Measurements from ENCODE around the gene OSBPL1A. TPM values are rescaled to one million over a fixed set of nuclear protein-coding genes. Genes with fewer than 3 reads are reported as not detected.

Gene OSBPL1A
- polyA plus RNA-seq, 1 of the 3 experiments (the other 2 are of a cell fraction), result 21.3 TPM

GRCh38 chr18:24274837-24275236, 122.8 kb downstream of the OSBPL1A start:
- H3K27me3 ChIP-seq (ENCODE audit: insufficient read depth), result no peaks in the 10 kb centered on the region
- peaks cover 11% of the 10 kb centered on the region for H3F3A ChIP-seq (replicated peaks; ENCODE audit: insufficient read depth)
- no peak overlapping the region for H3K27ac ChIP-seq (ENCODE audit: low read depth in 2 of 2, low read length in 1 of 2)
- WGBS (ENCODE audit: low lambda C conversion rate), result 100% methylated on average over 3 of the region's 3 CpGs
- H3K36me3 ChIP-seq (replicated peaks in 1 of 2; ENCODE audit: control insufficient read depth in 1 of 2, insufficient read depth in 2 of 2, low read length in 1 of 2), result no peaks in the 10 kb centered on the region
- no peak overlapping the region for H3K4me3 ChIP-seq (ENCODE audit: low read depth in 2 of 2, low read length in 1 of 2)
- TF ChIP-seq MEF2A (IDR thresholded peaks at IDR 0.05; ENCODE audit: borderline replicate concordance, low read depth), result no peak
- no peak for TF ChIP-seq POLR2AphosphoS5 (IDR thresholded peaks at IDR 0.05; ENCODE audit: low read depth, low read length)
- TF ChIP-seq ZBTB33 (IDR thresholded peaks at IDR 0.05; ENCODE audit: borderline replicate concordance, low read depth), result no peak
- TF ChIP-seq TEAD4 (IDR thresholded peaks at IDR 0.05; ENCODE audit: borderline replicate concordance, insufficient read depth), result no peak
- no peak for TF ChIP-seq FOXJ3 (CRISPR knock-in tag; IDR thresholded peaks at IDR 0.05)
- no peak for TF ChIP-seq GABPA (IDR thresholded peaks at IDR 0.05; ENCODE audit: low read depth)
- TF ChIP-seq FOSL2 (IDR thresholded peaks at IDR 0.05; ENCODE audit: borderline replicate concordance, low read depth), result no peak
- TF ChIP-seq YY1 (IDR thresholded peaks at IDR 0.05; ENCODE audit: low read depth), result no peak
- TF ChIP-seq CTCF (IDR thresholded peaks at IDR 0.05), result no peak
- no peak for TF ChIP-seq RFX5 (IDR thresholded peaks at IDR 0.05; ENCODE audit: low read length)
- ChIA-PET POLR2A (interaction anchor here (0.5 kb wide), 1 partner anchor 10 kb away, joined by 3 read pairs; no protein-coding TSS in a partner anchor), CTCF (interaction anchor here (1.0 kb wide), 1 partner anchor 98 kb away, joined by 3 read pairs; no protein-coding TSS in a partner anchor)
- H3K79me2 ChIP-seq (ENCODE audit: insufficient read depth), result peaks cover 8% of the 10 kb centered on the region
- DNase-seq, result no peak
- no peaks in the 10 kb centered on the region for H4K20me1 ChIP-seq (ENCODE audit: insufficient read depth)
- no peak overlapping the region for H3K4me2 ChIP-seq
- no peak overlapping the region for H2AFZ ChIP-seq (ENCODE audit: low read depth)
- H3K9ac ChIP-seq, result no peak overlapping the region
- H3K9me3 ChIP-seq, result no peaks in the 10 kb centered on the region
- no peaks in the 10 kb centered on the region for H3K9me2 ChIP-seq
- peaks cover 5 to 9% of the 10 kb centered on the region in 2 experiments; a peak in 3 of 4 replicates for H3K4me1 ChIP-seq (ENCODE audit: control insufficient read depth in 1 of 2, insufficient read depth in 2 of 2, low read depth in 1 of 2, low read length in 1 of 2)

GRCh38 chr18:24273596-24273995, 124.0 kb downstream of the OSBPL1A start:
- no peaks in the 10 kb centered on the region for H4K20me1 ChIP-seq (ENCODE audit: insufficient read depth)
- H3K9me3 ChIP-seq, result no peaks in the 10 kb centered on the region
- H3K4me1 ChIP-seq (ENCODE audit: control insufficient read depth in 1 of 2, insufficient read depth in 2 of 2, low read depth in 1 of 2, low read length in 1 of 2), result peaks cover 8 to 12% of the 10 kb centered on the region in 2 experiments; a peak in 3 of 4 replicates
- H3K79me2 ChIP-seq (ENCODE audit: insufficient read depth), result peaks cover 20% of the 10 kb centered on the region
- ChIA-PET POLR2A (no interaction called here), CTCF (no interaction called here)
- WGBS (ENCODE audit: low lambda C conversion rate), result 91% methylated on average over 2 of the region's 2 CpGs
- H3K4me3 ChIP-seq (ENCODE audit: low read depth in 2 of 2, low read length in 1 of 2), result no peak overlapping the region
- H3K4me2 ChIP-seq, result no peak overlapping the region
- H2AFZ ChIP-seq (ENCODE audit: low read depth), result no peak overlapping the region
- no peaks in the 10 kb centered on the region for H3K9me2 ChIP-seq
- DNase-seq, result no peak
- no peaks in the 10 kb centered on the region for H3K36me3 ChIP-seq (replicated peaks in 1 of 2; ENCODE audit: control insufficient read depth in 1 of 2, insufficient read depth in 2 of 2, low read length in 1 of 2)
- no peak overlapping the region for H3K27ac ChIP-seq (ENCODE audit: low read depth in 2 of 2, low read length in 1 of 2)
- peaks cover 11% of the 10 kb centered on the region for H3F3A ChIP-seq (replicated peaks; ENCODE audit: insufficient read depth)
- TF ChIP-seq FOSL2 (IDR thresholded peaks at IDR 0.05; ENCODE audit: borderline replicate concordance, low read depth), result no peak
- TF ChIP-seq ELF1 (IDR thresholded peaks at IDR 0.05), result no peak
- TF ChIP-seq RFX5 (IDR thresholded peaks at IDR 0.05; ENCODE audit: low read length), result no peak
- no peak for TF ChIP-seq SMC3 (IDR thresholded peaks at IDR 0.05; ENCODE audit: low read depth, low read length)
- TF ChIP-seq TCF12 (IDR thresholded peaks at IDR 0.05), result no peak
- TF ChIP-seq EP300 (IDR thresholded peaks at IDR 0.05; ENCODE audit: borderline replicate concordance in 1 of 2, low read depth in 1 of 2, low read length in 1 of 2), result no peak
- no peak for TF ChIP-seq EZH2phosphoT487 (IDR thresholded peaks at IDR 0.05; ENCODE audit: borderline replicate concordance, low read depth)
- no peak for TF ChIP-seq POLR2AphosphoS5 (IDR thresholded peaks at IDR 0.05; ENCODE audit: low read depth, low read length)
- no peak for TF ChIP-seq YY1 (IDR thresholded peaks at IDR 0.05; ENCODE audit: low read depth)
- no peak for TF ChIP-seq TEAD4 (IDR thresholded peaks at IDR 0.05; ENCODE audit: borderline replicate concordance, insufficient read depth)
- TF ChIP-seq MEF2A (IDR thresholded peaks at IDR 0.05; ENCODE audit: borderline replicate concordance, low read depth), result no peak
- no peak overlapping the region for H3K9ac ChIP-seq
- H3K27me3 ChIP-seq (ENCODE audit: insufficient read depth), result no peaks in the 10 kb centered on the region

Measured in SK-N-SH (cell line).